Activated T-helper 9 cell treated with anti-CD3 and anti-CD28 coated beads, Interleukin-2, amount 50 U/mL, for 16 hours (primary cell): ENCODE data around the gene RANBP10.
"Not testable (repeated sequence)": the region's sequence is repeated elsewhere in the genome, so short reads cannot be mapped to it uniquely, and the experiment has no call there.

ENCODE experiments used
- DNase-seq: peaks from one replicate; pipeline ENCODE4 v3.0.0-alpha.2; 2020; ENCODE audit warnings: low read depth

RANBP10 gene

GRCh38 chr16:67713647-67714273 lies 92.6 kb downstream of the RANBP10 start:
- no peak for DNase-seq

- no peak for DNase-seq
These were observed 95.8 kb downstream of the RANBP10 start for GRCh38 chr16:67710607-67711006.

DNA sequence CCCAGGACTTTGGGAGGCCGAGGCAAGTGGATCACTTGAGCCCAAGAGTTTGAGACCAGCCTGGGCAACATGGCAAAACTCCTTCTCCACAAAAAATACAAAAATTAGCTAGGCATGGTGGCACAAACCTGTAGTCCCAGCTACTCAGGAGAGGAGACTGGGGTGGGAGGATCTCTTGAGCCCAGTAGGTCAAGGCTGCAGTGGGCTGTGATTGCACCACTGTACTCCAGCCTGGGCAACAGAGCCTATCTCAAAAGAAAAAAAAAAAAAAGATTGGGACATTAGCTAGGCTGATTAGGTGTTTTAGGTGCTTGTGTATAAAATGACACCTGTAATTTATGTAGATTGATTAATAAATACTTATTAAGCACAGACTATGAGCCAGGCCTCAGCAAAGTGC lies 97.3 kb downstream of the RANBP10 start:
- no peak for DNase-seq

- DNase-seq = no peak
These were observed 98.0 kb downstream of the RANBP10 start for GRCh38 chr16:67708368-67708771.

GRCh38 chr16:67707790-67708189 lies 98.6 kb downstream of the RANBP10 start:
- DNase-seq = no peak

DNA sequence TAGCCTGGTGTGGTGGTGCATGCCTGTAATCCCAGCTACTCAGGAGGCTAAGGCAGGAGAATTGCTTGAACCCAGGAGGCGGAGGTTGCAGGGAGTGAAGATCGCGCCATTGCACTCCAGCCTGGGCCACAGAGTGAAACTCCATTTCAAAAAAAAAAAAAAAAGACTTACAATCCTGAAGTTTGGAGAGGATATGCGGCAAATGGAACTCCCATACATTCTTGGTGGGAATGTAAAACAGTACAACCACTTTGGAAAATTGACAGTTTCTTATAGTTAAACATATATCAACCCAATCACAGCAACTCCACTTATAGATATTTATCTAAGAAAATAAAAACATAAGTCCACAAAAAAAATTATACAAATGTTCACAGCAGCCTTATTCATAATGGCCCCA lies 99.2 kb downstream of the RANBP10 start:
- no peak for DNase-seq

- DNase-seq = no peak
These were observed 102.2 kb downstream of the RANBP10 start for GRCh38 chr16:67704110-67704509.

DNA sequence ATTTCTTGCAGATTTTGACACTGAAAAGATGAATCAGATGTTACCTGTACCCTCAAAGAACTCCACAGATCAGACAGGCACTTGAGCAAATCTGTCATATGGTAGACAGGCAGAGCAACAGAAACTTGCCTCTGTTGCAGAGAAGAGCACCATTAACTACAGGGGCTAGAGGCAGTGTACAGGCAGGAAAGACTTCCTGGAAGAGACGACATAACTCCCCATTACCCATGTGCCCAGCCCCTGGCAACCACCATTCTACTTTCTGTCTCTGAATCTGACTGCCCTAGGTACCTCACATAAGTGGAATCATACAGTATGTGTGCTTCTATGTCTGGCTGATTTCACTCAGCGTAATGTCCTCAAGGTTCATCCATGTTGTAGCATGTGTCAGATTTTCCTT lies 102.7 kb downstream of the RANBP10 start:
- no peak for DNase-seq

- DNase-seq = no peak
These were observed 104.2 kb downstream of the RANBP10 start for GRCh38 chr16:67702130-67702529.

DNA sequence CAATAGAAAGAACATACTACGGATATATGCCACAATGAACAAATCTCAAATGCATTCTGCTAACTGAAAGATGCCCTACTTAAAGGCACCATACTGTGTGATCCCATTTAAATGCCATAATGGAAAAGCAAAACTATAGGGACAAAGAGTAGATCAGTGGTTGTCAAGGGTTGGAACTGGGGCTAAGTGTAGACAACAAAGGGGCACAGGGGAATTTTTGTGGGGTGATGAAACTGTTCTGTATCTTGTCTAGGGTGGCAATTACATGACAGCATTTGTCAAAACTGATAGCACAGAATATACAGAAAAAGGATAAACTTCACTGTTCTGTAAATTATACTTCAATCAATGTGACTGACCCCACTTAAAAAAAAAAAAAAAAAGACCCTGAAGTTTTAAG lies 104.9 kb downstream of the RANBP10 start:
- no peak for DNase-seq

DNA sequence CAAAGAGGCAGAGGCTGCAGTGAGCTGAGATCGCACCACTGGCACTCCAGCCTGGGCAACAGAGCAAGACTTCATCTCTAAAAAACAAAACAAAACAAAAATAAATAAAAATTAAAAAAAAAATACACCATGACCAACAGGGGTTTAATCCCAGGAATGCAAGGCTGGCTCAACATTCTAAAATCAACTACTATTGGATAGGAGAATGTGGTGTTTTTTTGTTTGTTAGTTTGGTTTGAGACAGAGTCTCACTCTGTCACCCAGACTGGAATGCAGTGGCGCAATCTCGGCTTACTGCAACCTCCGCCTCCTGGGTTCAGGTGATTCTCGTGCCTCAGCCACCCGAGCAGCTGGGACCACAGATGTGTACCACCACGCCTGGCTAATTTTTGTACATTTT lies 107.1 kb downstream of the RANBP10 start:
- DNase-seq = no peak

DNA sequence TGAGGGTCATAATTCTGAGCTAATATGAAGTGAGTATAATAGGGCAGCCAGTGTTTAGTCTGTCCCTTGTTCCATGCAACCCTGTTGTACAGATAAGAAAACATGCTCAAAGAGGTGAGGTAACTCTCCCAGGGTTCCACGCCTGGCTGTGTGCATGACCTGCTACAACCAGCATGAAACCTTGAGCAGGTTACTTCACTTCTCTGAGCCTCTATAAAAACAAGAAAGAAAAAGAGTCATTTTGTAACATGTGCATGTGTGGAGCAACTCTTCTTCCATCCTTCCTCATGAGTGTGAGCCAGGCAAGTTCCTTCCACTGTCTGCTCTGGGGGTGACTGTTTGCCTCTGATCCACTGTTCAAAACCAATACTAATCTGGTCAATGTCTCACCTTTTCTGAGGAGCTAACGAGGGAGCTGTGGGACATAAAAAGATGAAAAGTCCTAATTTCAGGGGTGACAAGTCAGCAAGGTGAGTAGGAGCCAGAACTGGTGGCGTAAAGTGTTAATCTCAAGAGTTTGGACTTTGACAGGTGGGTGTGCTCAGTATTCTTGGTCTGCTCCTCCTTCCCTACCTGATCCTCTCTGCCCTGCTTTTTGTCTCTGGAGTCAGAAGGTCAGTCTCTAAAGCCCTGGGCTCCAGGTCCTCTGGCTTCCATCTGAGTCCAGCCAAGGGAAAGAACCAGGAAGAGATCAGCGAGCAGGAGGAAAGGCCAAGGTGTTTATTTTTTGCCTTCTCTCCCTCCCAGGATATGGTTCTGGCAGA lies 108.8 kb downstream of the RANBP10 start:
- DNase-seq = no peak

DNA sequence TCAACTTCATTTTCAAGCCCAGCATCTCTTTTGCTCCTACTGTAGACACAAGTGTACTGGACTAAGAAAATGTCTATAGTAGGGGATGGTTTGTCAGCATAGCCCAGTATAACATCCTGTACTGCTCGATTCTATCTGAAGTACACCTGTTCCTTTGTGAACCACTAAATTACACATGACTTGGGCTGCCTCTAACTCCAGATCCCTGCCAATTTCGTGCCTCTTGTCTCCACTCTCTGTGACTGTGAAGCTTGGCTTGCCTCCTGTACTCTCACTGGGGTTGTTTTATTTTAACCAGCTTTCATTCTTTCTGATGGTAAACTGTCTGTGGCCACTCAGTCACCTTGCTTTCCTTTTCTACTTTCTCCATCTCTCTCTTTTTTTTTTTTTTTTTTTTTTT lies 111.7 kb downstream of the RANBP10 start:
- no peak for DNase-seq

DNA sequence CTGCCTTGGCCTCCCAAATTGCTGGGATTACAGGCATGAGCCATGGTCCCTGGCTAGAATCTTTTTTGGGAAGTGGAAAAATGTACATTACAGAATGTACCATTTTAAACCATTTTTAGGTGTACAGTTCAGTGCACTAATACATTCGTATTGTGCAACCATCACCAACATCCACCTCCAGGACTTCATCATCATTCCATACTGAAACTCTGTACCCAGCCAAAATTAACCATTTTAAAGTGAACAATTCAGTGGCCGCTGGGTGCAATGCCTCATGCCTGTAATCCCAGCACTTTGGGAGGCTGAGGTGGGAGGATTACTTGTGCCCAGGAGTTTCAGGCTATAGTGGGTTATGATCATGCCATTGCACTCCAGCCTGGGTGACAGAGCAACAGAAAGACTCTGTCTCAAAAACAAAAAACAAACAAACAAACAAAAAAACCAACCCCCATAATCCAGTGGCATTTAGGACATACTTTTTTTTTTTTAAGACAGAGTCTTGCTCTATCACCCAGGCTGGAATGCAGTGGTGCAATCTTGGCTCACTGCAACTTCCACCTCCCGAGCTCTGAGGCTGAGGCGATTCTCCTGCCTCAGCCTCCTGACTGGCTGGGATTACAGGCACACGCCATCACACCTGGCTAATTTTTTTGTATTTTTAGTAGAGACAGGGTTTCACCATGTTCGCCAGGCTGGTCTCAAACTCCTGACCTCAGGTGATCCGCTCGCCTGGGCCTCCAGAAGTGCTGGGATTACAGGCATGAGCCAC lies 112.7 kb downstream of the RANBP10 start:
- DNase-seq = not testable (repeated sequence)

DNA sequence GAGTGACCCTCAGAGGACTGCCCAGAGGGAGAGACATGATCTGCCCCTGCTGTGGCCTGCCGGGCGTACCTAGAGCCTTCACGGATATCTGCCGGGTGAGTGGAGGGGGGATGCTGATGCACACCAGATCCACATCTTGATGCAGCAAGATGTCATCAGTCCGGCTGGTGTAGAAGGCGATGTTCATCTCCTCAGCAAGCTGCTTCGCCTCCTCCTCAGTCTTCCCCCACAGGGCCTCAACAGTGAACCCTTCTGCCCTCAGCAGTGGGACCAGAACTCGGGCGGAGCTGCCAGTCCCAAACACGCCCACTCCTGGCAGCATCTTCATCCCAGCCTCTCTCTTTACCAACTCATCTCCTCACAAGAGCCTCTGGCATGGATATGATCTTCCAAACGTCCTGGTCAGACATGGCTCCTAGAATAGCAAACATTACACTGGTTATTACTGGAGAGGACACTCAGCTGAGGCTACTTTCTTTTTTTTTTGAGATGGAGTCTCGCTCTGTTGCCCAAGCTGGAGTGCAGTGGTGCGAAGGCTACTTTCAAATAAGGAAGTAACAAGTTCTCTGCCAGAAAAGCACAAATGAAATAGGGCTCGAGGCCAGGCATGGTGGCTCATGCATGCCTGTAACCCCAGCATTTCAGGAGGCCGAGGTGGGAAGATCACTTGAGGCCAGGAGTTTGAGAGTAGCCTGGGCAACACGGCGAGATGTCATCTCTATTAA lies 120.8 kb downstream of the RANBP10 start:
- DNase-seq = no peak

DNA sequence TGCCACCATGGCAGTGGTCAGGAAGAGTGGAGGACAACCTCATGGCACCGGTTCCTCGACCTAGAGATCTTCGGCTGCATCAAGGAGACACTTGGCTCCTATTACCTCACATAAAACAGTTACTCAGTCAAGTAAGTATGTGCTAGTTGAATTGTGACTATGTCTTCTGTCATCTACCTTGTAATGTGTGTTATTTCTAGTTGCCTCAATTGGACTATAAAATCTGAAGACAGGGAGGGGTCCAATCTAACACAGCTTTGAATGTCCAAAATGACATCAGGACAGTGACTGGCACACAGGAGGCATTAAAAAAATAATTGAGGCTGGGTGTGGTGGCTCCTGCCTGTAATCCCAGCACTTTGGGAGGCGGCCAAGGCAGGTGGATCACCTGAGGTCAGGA lies 122.6 kb downstream of the RANBP10 start:
- DNase-seq = no peak

DNA sequence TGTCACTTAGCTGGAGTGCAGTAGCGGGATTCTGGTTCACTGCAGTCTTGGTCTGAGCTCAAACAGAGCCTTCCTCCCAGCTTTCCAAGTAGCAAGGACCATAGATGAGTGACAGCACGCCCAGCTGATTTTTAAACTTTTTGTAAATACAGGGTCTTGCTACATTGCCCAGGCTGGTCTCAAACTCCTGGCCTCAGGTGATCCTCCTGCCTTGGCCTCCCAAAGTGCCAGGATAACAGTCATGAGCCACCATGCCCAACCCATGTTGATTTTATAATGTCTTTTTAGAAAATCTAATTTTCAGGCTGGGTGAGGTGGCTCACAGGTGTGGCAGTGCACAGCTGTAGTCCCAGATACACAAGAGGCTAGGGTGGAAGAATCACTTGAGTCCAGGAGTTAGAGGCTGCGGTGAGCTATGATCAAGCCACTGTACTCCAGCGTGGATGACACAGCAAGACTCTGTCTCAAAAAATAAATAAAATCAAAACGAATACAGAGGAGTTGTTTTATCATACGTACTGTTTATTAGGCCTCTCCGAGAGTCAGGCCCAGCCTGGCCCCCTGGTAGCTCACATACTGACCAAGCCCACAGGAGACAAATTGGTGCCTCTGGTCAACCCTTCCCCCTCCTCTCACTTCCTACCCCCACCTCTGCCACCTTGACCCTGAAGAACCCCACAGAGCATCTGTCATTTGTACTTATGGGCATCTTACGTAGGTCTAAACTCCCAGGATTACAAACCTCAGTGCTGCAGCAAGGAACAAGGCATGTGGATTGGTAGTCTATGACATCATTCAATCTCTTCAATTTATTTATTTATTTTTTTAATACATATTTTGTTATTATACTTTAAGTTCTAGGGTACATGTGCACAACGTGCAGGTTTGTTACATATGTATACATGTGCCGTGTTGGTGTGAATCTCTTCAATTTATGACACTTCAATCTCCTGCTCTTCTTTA lies 126.1 kb downstream of the RANBP10 start:
- DNase-seq = no peak

- no peak for DNase-seq
These were observed 127.9 kb downstream of the RANBP10 start for GRCh38 chr16:67678354-67679023.

- DNase-seq = no peak
These were observed 128.6 kb downstream of the RANBP10 start for GRCh38 chr16:67677712-67678111.

GRCh38 chr16:67676939-67677338 lies 129.4 kb downstream of the RANBP10 start:
- DNase-seq = no peak

DNA sequence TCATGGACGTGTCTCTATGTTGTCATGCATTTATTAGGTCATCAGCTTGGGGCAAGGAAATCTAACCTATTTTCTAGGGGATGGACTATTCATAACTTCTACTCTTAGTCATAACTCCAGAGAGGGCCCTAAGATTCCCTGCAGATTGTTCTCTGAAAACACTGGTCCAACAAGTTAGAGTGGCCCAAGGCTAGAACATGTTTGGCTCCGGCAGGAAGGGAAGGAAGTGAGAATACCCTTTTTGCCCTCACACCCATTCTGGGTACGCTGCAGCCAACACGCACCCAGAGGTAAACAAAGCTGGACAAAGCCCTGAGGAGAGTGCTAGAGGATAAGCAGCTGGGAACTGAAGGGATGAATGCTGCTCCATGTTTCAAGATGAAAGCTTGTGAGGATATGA lies 129.8 kb downstream of the RANBP10 start:
- no peak for DNase-seq
